Naive thymus-derived CD4-positive, alpha-beta T cell (primary cell): ENCODE data around the gene ATP2B2. TPM values are rescaled to one million over a fixed set of nuclear protein-coding genes. Genes with fewer than 3 reads are reported as not detected.

Experiments used
- ATAC-seq: fragments of 150-1000 bp; cut with Tn5 transposase; 2 replicates; pipeline ENCODE4 v1.10.0; 2021; ENCODE audit warnings: mild to moderate bottlenecking, moderate library complexity
- CTCF ChIA-PET: fragments of 350-600 bp; sonication (Branson Sonifier 250); formaldehyde crosslinking; loops from one replicate; lab custom pipeline; 2021; ENCODE audit warnings: antibody characterized with exemption; lab: Charles Lee
- POLR2A ChIA-PET: fragments of 350-600 bp; sonication (Branson Sonifier 250); formaldehyde crosslinking; loops from one replicate; lab custom pipeline; 2021; ENCODE audit warnings: antibody characterized with exemption, inconsistent platforms; lab: Charles Lee
- DNase-seq, 9 donors: peaks; one replicate each; pipeline versions ENCODE4 v3.0.0 to v3.0.0-alpha.2; 2020 to 2022; ENCODE audit warnings: mixed read lengths in 1 of 9
- H3K27ac ChIP-seq: one replicate; pipeline ENCODE4 v1.7.0; 2013; ENCODE audit warnings: mild to moderate bottlenecking, low read depth, low read length, moderate library complexity
- H3K27me3 ChIP-seq, 2 donors: one replicate each; pipeline ENCODE4 v1.7.0; 2013; ENCODE audit warnings: low read length in 2 of 2, mild to moderate bottlenecking in 2 of 2, moderate library complexity in 2 of 2; ENCODE audit not compliant: control insufficient read depth in 2 of 2, insufficient read depth in 2 of 2
- H3K36me3 ChIP-seq, 3 experiments: 1 replicate in 2 of 3; 2 replicates in 1 of 3; pipeline ENCODE4 v1.7.0; 2013; ENCODE audit warnings: low read length in 3 of 3, mild to moderate bottlenecking in 3 of 3, moderate library complexity in 1 of 3; ENCODE audit not compliant: insufficient read depth in 3 of 3, control insufficient read depth in 2 of 3
- H3K4me1 ChIP-seq, 2 donors: one replicate each; pipeline ENCODE4 v1.7.0; 2013; ENCODE audit warnings: low read length in 2 of 2, mild to moderate bottlenecking in 2 of 2, moderate library complexity in 1 of 2; ENCODE audit not compliant: control insufficient read depth in 2 of 2, insufficient read depth in 2 of 2
- H3K4me3 ChIP-seq: 2 replicates; pipeline ENCODE4 v1.7.0; 2013; ENCODE audit warnings: mild to moderate bottlenecking, low read length
- H3K9me3 ChIP-seq, 3 experiments: 1 replicate in 2 of 3; 2 replicates in 1 of 3; pipeline ENCODE4 v1.7.0; 2013; ENCODE audit warnings: low read length in 3 of 3; ENCODE audit not compliant: control insufficient read depth in 2 of 3
- H3K27ac Mint-ChIP-seq, 9 donors: one replicate each; pipeline ENCODE4 v1.8.0; 2020 to 2022; ENCODE audit warnings: mixed read lengths in 9 of 9, mild to moderate bottlenecking in 8 of 9, moderate library complexity in 5 of 9, inconsistent platforms in 2 of 9
- H3K27me3 Mint-ChIP-seq, 5 donors: one replicate each; pipeline ENCODE4 v1.8.0; 2021 to 2022; ENCODE audit warnings: mixed read lengths in 5 of 5, mild to moderate bottlenecking in 1 of 5
- H3K36me3 Mint-ChIP-seq, 5 donors: one replicate each; pipeline ENCODE4 v1.8.0; 2020 to 2022; ENCODE audit warnings: mixed read lengths in 5 of 5, mild to moderate bottlenecking in 3 of 5, inconsistent platforms in 1 of 5
- H3K4me1 Mint-ChIP-seq, 7 donors: one replicate each; pipeline ENCODE4 v1.8.0; 2020 to 2022; ENCODE audit warnings: mixed read lengths in 7 of 7, mild to moderate bottlenecking in 3 of 7, inconsistent platforms in 1 of 7
- H3K4me3 Mint-ChIP-seq, 10 donors: one replicate each; pipeline ENCODE4 v1.8.0; 2020 to 2022; ENCODE audit warnings: mild to moderate bottlenecking in 10 of 10, mixed read lengths in 10 of 10, moderate library complexity in 6 of 10, inconsistent platforms in 2 of 10
- H3K9me3 Mint-ChIP-seq, 11 donors: one replicate each; pipeline ENCODE4 v1.8.0; 2020 to 2022; ENCODE audit warnings: mixed read lengths in 11 of 11, mild to moderate bottlenecking in 4 of 11, inconsistent platforms in 1 of 11, moderate library complexity in 1 of 11
- intact Hi-C, 2 donors: fragments of 100-400 bp; cut with micrococcal nuclease; formaldehyde crosslinking; loops; one replicate each; pipeline ENCODE4 v1.15.1; 2023
- polyA plus RNA-seq, 2 donors: library from polyadenylated mRNA; unstranded; fragments of 300-500 nt; fragmentation: Illumina TruSeq; gene quantifications; one replicate each; pipeline ENCODE4 v1.2.3, GENCODE V29; 2021
- total RNA-seq, 6 experiments: library from RNA in 5 of 6; stranded (reverse) in 5 of 6; gene quantifications; 1 replicate in 5 of 6; 2 replicates in 1 of 6; pipeline ENCODE4 v1.2.3 and lab custom pipeline; 2021 to 2026

Gene ATP2B2
- total and polyA plus RNA-seq, 7 experiments from 2014 or later = not detected

DNA sequence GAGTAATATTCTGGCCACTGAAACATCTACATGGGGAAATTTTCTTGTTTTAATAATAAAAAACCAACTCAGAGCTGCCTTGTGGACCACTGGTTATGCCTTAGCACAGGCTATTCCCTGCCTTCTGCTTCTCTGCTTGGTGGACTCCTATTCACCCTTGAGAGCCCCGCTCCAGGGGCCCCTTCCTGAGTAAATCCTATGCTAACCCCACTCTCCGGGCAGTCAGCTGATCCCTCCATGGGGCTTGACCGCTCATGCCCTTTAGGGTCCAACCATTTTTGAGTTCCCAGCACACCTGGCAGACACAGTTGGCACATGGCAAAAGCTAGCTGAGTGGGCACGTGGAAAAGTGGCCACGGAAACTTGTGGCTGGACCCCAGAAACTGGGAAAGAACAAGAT, 38.2 kb downstream of the ATP2B2 start:
- Histone ChIP-seq H3K27me3 (peaks cover 0 to 3% of the 10 kb centered on the region in 2 donors), H3K9me3 (no peaks in the 10 kb centered on the region), H3K27ac (no peak overlapping the region), H3K4me1 (no peaks in the 10 kb centered on the region), H3K36me3 (no peaks in the 10 kb centered on the region), H3K4me3 (no peak overlapping the region)
- Mint-ChIP-seq H3K36me3 (no peaks in the 10 kb centered on the region), H3K27ac (no peak overlapping the region), H3K27me3 (peaks cover 8 to 29% (median 19%) of the 10 kb centered on the region in 5 donors), H3K4me3 (no peak overlapping the region), H3K4me1 (peaks cover 0 to 5% (median under 1%) of the 10 kb centered on the region in 7 donors), H3K9me3 (peaks cover 0 to 3% (median 0%) of the 10 kb centered on the region in 11 donors)
- no peak for ATAC-seq
- POLR2A ChIA-PET = no interaction called here
- DNase-seq = no peak
- intact Hi-C loops = no loop called here
- CTCF ChIA-PET = no interaction called here

- intact Hi-C loops = no loop called here
- Histone ChIP-seq H3K9me3 (no peaks in the 10 kb centered on the region), H3K27ac (no peak overlapping the region), H3K4me3 (no peak overlapping the region), H3K4me1 (no peaks in the 10 kb centered on the region), H3K36me3 (no peaks in the 10 kb centered on the region), H3K27me3 (peaks cover 0 to 3% of the 10 kb centered on the region in 2 donors)
- no peak for DNase-seq
- peaks cover 0 to 8% (median 4%) of the 10 kb centered on the region in 7 donors for H3K4me1 Mint-ChIP-seq
- H3K36me3 Mint-ChIP-seq = no peaks in the 10 kb centered on the region
- no peak overlapping the region for H3K27ac Mint-ChIP-seq
- ATAC-seq = no peak
- H3K9me3 Mint-ChIP-seq = peaks cover 0 to 3% (median 0%) of the 10 kb centered on the region in 11 donors
- CTCF ChIA-PET = no interaction called here
- POLR2A ChIA-PET = no interaction called here
- H3K4me3 Mint-ChIP-seq = no peak overlapping the region
- H3K27me3 Mint-ChIP-seq = peaks cover 5 to 22% (median 17%) of the 10 kb centered on the region in 5 donors
These were observed 39.2 kb downstream of the ATP2B2 start for GRCh38 chr3:10466186-10466585.

DNA sequence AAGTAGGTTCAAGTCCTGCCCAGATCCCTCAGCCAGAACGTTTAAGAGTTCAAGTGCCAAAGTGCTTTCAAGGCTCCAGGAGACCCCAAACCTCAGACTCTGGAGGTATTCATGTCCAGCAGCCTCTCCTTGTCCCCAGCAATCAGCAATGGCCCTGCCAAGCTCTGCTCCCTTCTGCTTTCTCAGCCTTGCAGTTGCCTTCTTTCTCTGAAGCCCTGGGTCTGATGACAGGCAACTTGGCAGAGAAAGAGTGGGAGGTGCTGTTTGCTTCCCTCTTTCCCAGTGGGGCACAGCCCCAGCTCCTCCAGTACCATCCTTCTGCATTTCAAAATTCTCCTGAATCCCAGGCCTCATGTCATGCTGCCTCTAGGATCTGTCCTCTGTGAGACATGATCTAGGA, 40.2 kb downstream of the ATP2B2 start:
- POLR2A ChIA-PET = no interaction called here
- H3K27ac ChIP-seq = no peak overlapping the region
- no peak overlapping the region for H3K4me3 ChIP-seq
- ATAC-seq = no peak
- intact Hi-C loops = no loop called here
- Mint-ChIP-seq H3K27me3 (peaks cover 4 to 16% (median 10%) of the 10 kb centered on the region in 5 donors), H3K36me3 (no peaks in the 10 kb centered on the region), H3K4me3 (no peak overlapping the region), H3K4me1 (peaks cover 0 to 8% (median 4%) of the 10 kb centered on the region in 7 donors), H3K27ac (no peak overlapping the region), H3K9me3 (peaks cover 0 to 3% (median 0%) of the 10 kb centered on the region in 11 donors)
- H3K4me1 ChIP-seq = no peaks in the 10 kb centered on the region
- CTCF ChIA-PET = no interaction called here
- DNase-seq = no peak
- H3K36me3 ChIP-seq = no peaks in the 10 kb centered on the region
- peaks cover 0 to 3% of the 10 kb centered on the region in 2 donors for H3K27me3 ChIP-seq
- H3K9me3 ChIP-seq = no peaks in the 10 kb centered on the region

DNA sequence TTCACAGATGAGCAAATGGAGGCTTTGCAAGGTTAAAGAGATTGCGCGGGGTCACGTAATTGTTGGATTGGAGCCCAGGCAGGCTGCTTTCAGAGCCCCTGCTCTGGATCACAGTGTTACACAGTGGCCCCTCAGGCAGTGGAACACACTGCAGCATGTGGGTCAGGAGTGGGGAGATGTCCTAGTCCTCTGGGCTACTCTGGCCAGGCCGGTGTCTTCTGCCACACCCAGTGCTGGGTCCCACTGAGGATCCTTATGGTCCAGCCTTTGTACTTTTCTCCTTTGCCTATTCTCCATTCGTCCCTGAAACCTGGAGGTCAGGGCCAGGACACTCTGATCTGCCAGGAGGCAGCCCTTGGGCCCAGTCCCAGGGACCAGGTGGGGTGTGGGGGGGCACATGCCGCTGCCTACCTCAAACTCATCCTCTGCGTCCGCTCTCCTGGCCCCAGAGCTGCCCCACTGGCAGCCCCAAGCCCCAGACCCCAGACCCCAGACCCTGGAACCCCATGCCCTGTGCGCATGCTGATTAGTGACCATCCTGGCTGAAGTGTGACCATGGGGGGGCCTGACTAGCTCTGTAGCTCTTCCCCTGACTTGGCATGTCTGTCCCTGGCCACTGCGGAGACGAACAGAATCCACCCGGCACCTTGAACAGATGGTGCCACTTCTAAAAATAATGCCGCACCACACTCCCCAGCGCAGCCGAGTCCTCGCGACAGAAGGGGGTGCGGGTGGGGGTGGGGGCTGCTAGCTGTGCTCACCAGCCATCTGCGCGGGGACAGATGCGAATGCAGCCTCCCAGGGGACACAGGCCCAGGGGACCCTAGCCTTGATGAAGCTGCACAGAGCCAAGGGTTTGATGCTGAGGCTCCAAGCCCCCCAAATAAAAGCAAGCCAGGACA, 41.6 kb downstream of the ATP2B2 start:
- no peaks in the 10 kb centered on the region for H3K4me1 ChIP-seq
- Mint-ChIP-seq H3K27me3 (peaks cover 0 to 6% (median 5%) of the 10 kb centered on the region in 5 donors), H3K9me3 (peaks cover 0 to 3% (median 0%) of the 10 kb centered on the region in 11 donors), H3K36me3 (no peaks in the 10 kb centered on the region), H3K4me3 (no peak overlapping the region), H3K27ac (no peak overlapping the region), H3K4me1 (peaks cover 0 to 8% (median 4%) of the 10 kb centered on the region in 7 donors)
- H3K27ac ChIP-seq = no peak overlapping the region
- H3K9me3 ChIP-seq = no peaks in the 10 kb centered on the region
- DNase-seq (no peak), ATAC-seq (no peak)
- no peaks in the 10 kb centered on the region for H3K27me3 ChIP-seq
- H3K36me3 ChIP-seq = no peaks in the 10 kb centered on the region
- ChIA-PET POLR2A (no interaction called here), CTCF (no interaction called here)
- H3K4me3 ChIP-seq = no peak overlapping the region
- intact Hi-C loops = no loop called here

DNA sequence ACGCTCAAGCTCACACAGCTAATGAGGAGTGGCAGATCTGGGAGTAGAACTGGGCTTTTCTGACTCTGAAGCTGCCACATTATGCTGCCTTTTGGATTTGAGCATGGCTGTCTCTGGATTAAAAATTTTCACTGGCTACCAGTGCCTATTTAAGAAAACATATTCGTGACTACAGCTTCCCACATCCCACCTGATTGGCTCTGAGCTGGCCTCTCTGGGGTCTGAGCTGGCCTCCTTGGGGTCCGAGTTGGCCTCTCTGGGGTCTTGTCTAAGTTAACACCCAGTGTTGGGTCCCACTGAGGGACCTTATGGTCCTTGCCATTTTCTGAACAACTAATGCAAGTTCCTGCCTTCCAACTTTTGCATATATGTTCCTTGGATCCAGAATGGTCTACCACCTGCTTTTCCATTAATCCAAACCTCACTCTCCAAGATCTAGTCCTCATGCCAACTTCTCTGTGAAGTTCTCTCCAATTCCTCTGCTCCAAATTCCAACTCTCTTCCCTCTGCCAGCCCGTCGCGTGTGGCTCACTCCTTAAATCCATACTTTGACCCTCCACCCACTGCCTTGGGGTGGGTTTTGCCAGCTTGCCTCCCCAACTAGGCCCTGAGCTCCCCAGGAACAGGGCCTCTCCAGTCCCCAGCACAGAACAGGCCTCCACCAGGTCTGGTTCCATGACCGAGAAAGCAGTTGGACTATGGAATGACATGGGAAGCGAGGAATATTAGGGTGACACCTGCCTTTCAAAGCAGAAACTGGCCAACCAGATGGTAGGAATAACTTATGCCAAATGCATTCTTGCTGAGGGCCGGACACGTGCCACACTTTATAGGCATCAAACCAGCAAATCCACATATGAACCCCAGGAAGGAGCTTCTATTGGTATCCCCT, 42.5 kb downstream of the ATP2B2 start:
- Mint-ChIP-seq H3K9me3 (peaks cover 0 to 3% (median 0%) of the 10 kb centered on the region in 11 donors), H3K4me3 (no peak overlapping the region), H3K4me1 (peaks cover 0 to 8% (median 4%) of the 10 kb centered on the region in 7 donors), H3K27ac (no peak overlapping the region), H3K27me3 (peaks cover 0 to 9% (median 2%) of the 10 kb centered on the region in 5 donors), H3K36me3 (no peaks in the 10 kb centered on the region)
- intact Hi-C loops = no loop called here
- DNase-seq (no peak), ATAC-seq (no peak)
- no peak overlapping the region for H3K4me3 ChIP-seq
- ChIA-PET POLR2A (no interaction called here), CTCF (no interaction called here)
- H3K27ac ChIP-seq = no peak overlapping the region
- H3K27me3 ChIP-seq = no peaks in the 10 kb centered on the region
- H3K4me1 ChIP-seq = no peaks in the 10 kb centered on the region
- H3K9me3 ChIP-seq = no peaks in the 10 kb centered on the region
- H3K36me3 ChIP-seq = no peaks in the 10 kb centered on the region

- CTCF ChIA-PET = no interaction called here
- no peak for DNase-seq
- H3K27ac Mint-ChIP-seq = no peak overlapping the region
These were observed 44.3 kb downstream of the ATP2B2 start for GRCh38 chr3:10460951-10461545.

More at GRCh38 chr3:10460951-10461545, 44.3 kb downstream of the ATP2B2 start:
- H3K4me3 Mint-ChIP-seq = no peak overlapping the region
- H3K36me3 ChIP-seq = no peaks in the 10 kb centered on the region
- H3K4me1 ChIP-seq = no peaks in the 10 kb centered on the region
- H3K9me3 Mint-ChIP-seq = peaks cover 0 to 3% (median 0%) of the 10 kb centered on the region in 11 donors
- H3K27me3 Mint-ChIP-seq = peaks cover 0 to 10% (median 5%) of the 10 kb centered on the region in 5 donors
- POLR2A ChIA-PET = no interaction called here
- no peak overlapping the region for H3K27ac ChIP-seq
- intact Hi-C loops = no loop called here
- no peaks in the 10 kb centered on the region for H3K36me3 Mint-ChIP-seq
- no peaks in the 10 kb centered on the region for H3K27me3 ChIP-seq
- H3K9me3 ChIP-seq = no peaks in the 10 kb centered on the region
- H3K4me3 ChIP-seq = no peak overlapping the region
- H3K4me1 Mint-ChIP-seq = peaks cover 0 to 8% (median 4%) of the 10 kb centered on the region in 7 donors
- ATAC-seq = no peak
